ENCODE measurements around the gene NELL2.

Gene NELL2

DNA sequence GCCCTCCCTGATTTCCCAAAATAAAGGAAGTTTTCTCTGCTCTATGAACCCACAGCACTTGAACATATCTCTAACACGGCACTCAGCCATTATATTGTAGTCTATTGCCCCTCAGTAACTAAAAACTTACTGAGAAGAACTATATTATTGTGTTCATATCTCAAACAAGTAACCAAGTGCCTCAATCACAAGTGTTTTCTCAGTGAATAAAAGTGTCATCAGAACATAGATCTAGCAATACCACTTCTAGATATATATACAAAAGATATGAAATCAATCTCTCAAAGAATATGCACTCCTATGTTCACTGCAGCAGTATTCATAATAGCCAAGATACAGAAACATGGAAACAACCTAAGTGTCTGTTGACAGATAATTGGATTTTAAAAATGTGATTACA, 138.1 kb downstream of the NELL2 start:
- no peak overlapping the region for H3K4me3 ChIP-seq (replicated peaks; ENCODE audit: low read depth, low read length)
- DNase-seq (ENCODE audit: low read depth): no peak
- TF ChIP-seq, protein P1, sequence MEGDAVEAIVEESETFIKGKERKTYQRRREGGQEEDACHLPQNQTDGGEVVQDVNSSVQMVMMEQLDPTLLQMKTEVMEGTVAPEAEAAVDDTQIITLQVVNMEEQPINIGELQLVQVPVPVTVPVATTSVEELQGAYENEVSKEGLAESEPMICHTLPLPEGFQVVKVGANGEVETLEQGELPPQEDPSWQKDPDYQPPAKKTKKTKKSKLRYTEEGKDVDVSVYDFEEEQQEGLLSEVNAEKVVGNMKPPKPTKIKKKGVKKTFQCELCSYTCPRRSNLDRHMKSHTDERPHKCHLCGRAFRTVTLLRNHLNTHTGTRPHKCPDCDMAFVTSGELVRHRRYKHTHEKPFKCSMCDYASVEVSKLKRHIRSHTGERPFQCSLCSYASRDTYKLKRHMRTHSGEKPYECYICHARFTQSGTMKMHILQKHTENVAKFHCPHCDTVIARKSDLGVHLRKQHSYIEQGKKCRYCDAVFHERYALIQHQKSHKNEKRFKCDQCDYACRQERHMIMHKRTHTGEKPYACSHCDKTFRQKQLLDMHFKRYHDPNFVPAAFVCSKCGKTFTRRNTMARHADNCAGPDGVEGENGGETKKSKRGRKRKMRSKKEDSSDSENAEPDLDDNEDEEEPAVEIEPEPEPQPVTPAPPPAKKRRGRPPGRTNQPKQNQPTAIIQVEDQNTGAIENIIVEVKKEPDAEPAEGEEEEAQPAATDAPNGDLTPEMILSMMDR (IDR thresholded peaks at IDR 0.05; ENCODE audit: low read length, missing control alignments): no peak

DNA sequence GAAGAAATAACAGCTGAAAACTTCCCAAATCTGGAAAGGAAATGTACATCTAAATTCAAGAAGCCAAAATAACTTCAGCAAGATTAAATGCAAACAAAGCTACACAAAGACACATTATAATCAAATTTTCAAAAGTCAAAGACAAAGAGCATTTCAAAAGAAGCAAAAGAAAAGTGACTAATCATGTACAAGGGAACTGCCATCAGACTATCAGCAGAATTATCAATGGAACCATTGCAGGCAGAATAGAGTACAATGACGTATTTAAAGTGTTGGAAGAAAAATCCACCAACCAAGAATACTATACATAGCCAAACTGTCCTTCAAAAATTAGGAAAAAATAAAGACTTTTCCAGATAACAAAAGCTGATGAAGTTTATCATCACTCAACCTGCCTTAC, 147.5 kb downstream of the NELL2 start:
- no peak overlapping the region for H3K4me3 ChIP-seq (replicated peaks; ENCODE audit: low read depth, low read length)
- DNase-seq (ENCODE audit: low read depth): no peak
- TF ChIP-seq, protein P1 (IDR thresholded peaks at IDR 0.05; ENCODE audit: low read length, missing control alignments): no peak

DNA sequence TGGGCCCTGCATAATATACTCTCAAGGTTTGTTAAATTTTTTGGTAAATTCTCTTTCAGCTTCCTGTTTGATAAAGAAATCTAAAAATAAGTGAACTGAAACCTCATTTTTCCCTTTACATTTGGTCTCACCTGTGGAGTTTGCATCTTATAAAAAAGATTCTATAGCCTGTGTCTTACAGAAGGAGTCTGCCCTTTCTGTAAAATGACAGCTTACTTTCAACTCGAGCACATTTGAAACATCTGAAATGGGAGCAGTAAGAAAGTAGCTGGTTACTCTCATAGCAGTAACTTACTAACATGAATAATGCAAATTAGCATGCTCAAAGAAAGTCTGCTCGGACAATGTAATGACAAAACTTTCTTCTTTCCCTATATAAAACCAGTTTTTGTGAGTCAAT, 155.8 kb downstream of the NELL2 start:
- H3K4me3 ChIP-seq (replicated peaks; ENCODE audit: low read depth, low read length): no peak overlapping the region
- DNase-seq (ENCODE audit: low read depth): no peak
- TF ChIP-seq, protein P1 (IDR thresholded peaks at IDR 0.05; ENCODE audit: low read length, missing control alignments): no peak

DNA sequence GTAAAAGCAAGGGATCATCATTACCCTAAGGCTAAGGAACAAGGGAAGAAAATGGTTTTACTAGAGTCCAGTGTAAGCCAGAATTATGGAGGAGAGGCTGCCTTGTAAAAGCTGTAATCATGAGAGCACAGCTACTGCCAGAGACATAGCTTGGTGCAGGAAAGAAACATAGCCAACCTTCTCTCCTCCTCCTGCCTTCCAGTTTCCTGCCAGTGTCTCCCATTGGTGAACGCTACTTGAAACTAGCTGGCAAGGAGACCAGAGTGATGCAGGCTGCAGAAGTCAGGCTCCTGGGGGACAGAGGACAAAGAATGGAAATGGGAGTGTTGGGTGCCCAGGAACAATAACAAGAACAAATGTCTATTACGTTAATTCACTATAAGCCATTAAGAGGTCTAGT, 158.5 kb downstream of the NELL2 start:
- H3K4me3 ChIP-seq (replicated peaks; ENCODE audit: low read depth, low read length): no peak overlapping the region
- TF ChIP-seq, protein P1 (IDR thresholded peaks at IDR 0.05; ENCODE audit: low read length, missing control alignments): no peak
- DNase-seq (ENCODE audit: low read depth): no peak

DNA sequence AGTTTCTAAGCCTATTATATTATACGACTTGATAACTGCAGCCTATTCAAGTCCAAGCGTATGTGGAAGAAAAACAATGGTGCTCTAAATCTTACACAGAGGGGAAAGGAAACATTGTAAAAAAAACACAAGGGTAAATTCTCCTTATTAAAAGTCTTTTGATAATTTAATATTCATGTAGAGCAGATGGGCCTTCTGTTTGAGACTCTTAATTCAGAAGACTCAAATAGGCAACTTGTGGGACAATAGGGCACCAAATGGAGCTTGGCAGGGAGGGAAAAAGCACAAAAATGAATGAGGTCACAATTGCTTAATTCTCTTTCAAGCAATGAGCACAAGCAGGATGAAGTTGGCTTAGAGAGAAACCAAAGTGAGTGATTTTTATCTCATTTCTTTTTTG, 159.4 kb downstream of the NELL2 start:
- no peak for DNase-seq (ENCODE audit: low read depth)
- TF ChIP-seq, protein P1 (IDR thresholded peaks at IDR 0.05; ENCODE audit: low read length, missing control alignments): no peak
- no peak overlapping the region for H3K4me3 ChIP-seq (replicated peaks; ENCODE audit: low read depth, low read length)

DNA sequence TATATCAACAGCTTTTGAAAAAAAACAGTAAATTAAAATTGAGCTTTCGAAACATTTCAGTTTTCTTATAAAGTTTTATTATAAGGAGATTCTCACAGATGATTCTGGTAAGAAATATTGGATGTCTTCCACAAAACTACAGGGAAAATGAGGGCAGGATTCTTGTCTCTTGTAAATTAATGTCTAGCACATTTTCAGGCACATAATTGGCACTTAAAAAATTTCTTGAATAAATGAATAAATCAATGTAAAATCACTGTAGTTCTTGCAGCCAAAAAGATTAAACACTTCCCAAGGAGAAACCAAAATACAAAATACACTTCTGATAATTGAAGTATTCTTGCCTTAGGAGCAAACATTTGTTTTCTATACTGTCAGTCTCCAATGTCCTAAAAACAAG, 164.4 kb downstream of the NELL2 start:
- H3K4me3 ChIP-seq (replicated peaks; ENCODE audit: low read depth, low read length): no peak overlapping the region
- TF ChIP-seq, protein P1 (IDR thresholded peaks at IDR 0.05; ENCODE audit: low read length, missing control alignments): no peak
- no peak for DNase-seq (ENCODE audit: low read depth)

DNA sequence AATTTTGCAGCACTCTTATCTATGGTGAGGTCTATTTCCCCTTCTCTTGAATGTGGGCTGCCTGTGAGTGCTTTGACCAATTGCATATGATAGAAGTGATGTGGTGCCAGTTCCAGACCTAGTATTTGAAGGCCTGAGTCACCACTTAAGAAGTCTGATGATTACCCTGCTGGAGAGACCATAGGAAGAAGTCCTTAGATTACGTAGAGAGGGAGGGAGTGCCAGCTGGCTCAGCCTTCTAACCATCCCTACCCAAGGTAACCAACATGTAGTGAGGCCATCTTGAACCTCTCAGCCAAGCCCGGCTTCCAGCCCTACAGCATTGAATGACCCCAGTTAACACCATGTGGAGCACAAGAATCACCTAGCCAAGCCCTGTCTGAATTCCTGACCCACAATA, 166.9 kb downstream of the NELL2 start:
- H3K4me3 ChIP-seq (replicated peaks; ENCODE audit: low read depth, low read length): no peak overlapping the region
- DNase-seq (ENCODE audit: low read depth): no peak
- TF ChIP-seq, protein P1 (IDR thresholded peaks at IDR 0.05; ENCODE audit: low read length, missing control alignments): no peak
